ENCODE measurements around the gene CRISPLD2.

DNA sequence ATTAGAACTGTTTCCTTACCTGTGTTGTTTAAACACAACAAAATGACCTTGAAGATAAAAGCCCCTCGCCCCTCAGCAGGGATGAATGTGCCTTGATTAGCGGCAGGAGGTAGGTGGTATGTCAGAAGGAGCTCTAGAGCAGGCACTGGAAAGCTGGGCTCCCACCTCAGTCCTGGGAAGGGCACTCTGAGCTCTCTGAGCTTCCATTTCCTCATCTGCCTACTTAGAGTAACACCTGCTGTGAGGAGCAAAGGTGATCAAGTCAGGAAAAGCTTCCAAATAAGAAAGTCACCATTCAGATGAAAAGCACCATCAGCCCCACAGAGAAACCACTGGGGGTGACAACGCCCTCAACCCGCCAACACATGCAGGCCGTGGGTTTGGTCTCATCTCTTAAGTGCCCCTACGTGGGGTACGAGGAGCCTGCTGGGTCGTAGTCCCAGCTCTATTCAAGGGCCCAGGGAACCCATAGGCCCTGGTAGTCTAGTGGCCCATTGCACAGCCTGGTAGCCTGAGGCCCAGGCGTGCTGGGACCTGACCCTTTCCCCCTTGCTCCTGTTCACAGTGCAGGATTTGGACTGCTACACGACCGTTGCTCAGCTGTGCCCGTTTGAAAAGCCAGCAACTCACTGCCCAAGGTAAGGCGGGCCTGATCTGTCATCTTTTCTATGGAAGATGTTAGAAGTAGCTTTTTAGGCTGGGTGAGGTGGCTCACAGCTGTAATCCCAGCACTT lies 57.3 kb downstream of the CRISPLD2 start:
- TF ChIP-seq, protein P1, sequence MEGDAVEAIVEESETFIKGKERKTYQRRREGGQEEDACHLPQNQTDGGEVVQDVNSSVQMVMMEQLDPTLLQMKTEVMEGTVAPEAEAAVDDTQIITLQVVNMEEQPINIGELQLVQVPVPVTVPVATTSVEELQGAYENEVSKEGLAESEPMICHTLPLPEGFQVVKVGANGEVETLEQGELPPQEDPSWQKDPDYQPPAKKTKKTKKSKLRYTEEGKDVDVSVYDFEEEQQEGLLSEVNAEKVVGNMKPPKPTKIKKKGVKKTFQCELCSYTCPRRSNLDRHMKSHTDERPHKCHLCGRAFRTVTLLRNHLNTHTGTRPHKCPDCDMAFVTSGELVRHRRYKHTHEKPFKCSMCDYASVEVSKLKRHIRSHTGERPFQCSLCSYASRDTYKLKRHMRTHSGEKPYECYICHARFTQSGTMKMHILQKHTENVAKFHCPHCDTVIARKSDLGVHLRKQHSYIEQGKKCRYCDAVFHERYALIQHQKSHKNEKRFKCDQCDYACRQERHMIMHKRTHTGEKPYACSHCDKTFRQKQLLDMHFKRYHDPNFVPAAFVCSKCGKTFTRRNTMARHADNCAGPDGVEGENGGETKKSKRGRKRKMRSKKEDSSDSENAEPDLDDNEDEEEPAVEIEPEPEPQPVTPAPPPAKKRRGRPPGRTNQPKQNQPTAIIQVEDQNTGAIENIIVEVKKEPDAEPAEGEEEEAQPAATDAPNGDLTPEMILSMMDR (conservative IDR thresholded peaks at IDR 0.05 in 1 of 2, IDR thresholded peaks at IDR 0.05 in 1 of 2; ENCODE audit: extremely low read depth in 1 of 2, insufficient read depth in 1 of 2, low read depth in 1 of 2, low read length in 2 of 2) = no peak
- no peak for TF ChIP-seq EZH2 (IDR thresholded peaks at IDR 0.05; ENCODE audit: borderline replicate concordance, low read length)
